CD4-positive, alpha-beta memory T cell (primary cell): ENCODE data around the gene USP24. TPM values are rescaled to one million over a fixed set of nuclear protein-coding genes. Genes with fewer than 3 reads are reported as not detected.

Source experiments
- CTCF ChIA-PET: fragments of 350-600 bp; sonication (Branson Sonifier 250); formaldehyde crosslinking; loops from one replicate; lab custom pipeline; 2021; ENCODE audit warnings: inconsistent platforms; ENCODE audit not compliant: partially characterized antibody; lab: Charles Lee
- POLR2A ChIA-PET: fragments of 350-600 bp; sonication (Branson Sonifier 250); formaldehyde crosslinking; loops from one replicate; lab custom pipeline; 2021; ENCODE audit not compliant: partially characterized antibody; lab: Charles Lee
- DNase-seq, 5 donors: peaks; one replicate each; pipeline versions ENCODE4 v3.0.0 to v3.0.0-alpha.2; 2020 to 2022; ENCODE audit warnings: mixed read lengths in 1 of 5
- H3K27ac ChIP-seq: one replicate; pipeline ENCODE4 v1.7.0; 2013; ENCODE audit warnings: low read depth, low read length
- H3K27me3 ChIP-seq: 2 replicates; pipeline ENCODE4 v1.7.0; 2013; ENCODE audit warnings: mild to moderate bottlenecking, low read length, moderate library complexity; ENCODE audit not compliant: insufficient read depth
- H3K36me3 ChIP-seq: 2 replicates; pipeline ENCODE4 v1.7.0; 2013; ENCODE audit warnings: mild to moderate bottlenecking, low read length, moderate library complexity; ENCODE audit not compliant: insufficient read depth
- H3K4me1 ChIP-seq: 2 replicates; pipeline ENCODE4 v1.7.0; 2013; ENCODE audit warnings: mild to moderate bottlenecking, low read length, moderate library complexity; ENCODE audit not compliant: insufficient read depth
- H3K4me3 ChIP-seq, 2 donors: one replicate each; pipeline ENCODE4 v1.7.0; 2013; ENCODE audit warnings: low read length in 2 of 2, mild to moderate bottlenecking in 1 of 2
- H3K9me3 ChIP-seq, 2 donors: one replicate each; pipeline ENCODE4 v1.7.0; 2013; ENCODE audit warnings: low read length in 2 of 2, control low read depth in 1 of 2; ENCODE audit not compliant: control insufficient read depth in 1 of 2
- H3K27ac Mint-ChIP-seq, 7 donors: one replicate each; pipeline ENCODE4 v1.8.0; 2020 to 2021; ENCODE audit warnings: mixed read lengths in 7 of 7, mild to moderate bottlenecking in 6 of 7, inconsistent platforms in 3 of 7, moderate library complexity in 3 of 7
- H3K27me3 Mint-ChIP-seq, 2 donors: one replicate each; pipeline ENCODE4 v1.8.0; 2020 to 2021; ENCODE audit warnings: mixed read lengths in 2 of 2
- H3K36me3 Mint-ChIP-seq, 2 donors: one replicate each; pipeline ENCODE4 v1.8.0; 2020 to 2021; ENCODE audit warnings: mixed read lengths in 2 of 2, inconsistent platforms in 1 of 2, mild to moderate bottlenecking in 1 of 2
- H3K4me1 Mint-ChIP-seq, 4 donors: one replicate each; pipeline ENCODE4 v1.8.0; 2020 to 2021; ENCODE audit warnings: mixed read lengths in 4 of 4, mild to moderate bottlenecking in 1 of 4
- H3K4me3 Mint-ChIP-seq, 8 donors: one replicate each; pipeline ENCODE4 v1.8.0; 2020 to 2021; ENCODE audit warnings: mixed read lengths in 8 of 8, mild to moderate bottlenecking in 7 of 8, moderate library complexity in 6 of 8, inconsistent platforms in 3 of 8
- H3K9me3 Mint-ChIP-seq, 8 donors: one replicate each; pipeline ENCODE4 v1.8.0; 2020 to 2021; ENCODE audit warnings: mixed read lengths in 8 of 8, mild to moderate bottlenecking in 5 of 8, inconsistent platforms in 3 of 8, moderate library complexity in 1 of 8
- intact Hi-C: fragments of 100-400 bp; cut with micrococcal nuclease; formaldehyde crosslinking; loops from one replicate; pipeline ENCODE4 v1.15.1; 2023
- polyA plus RNA-seq, 2 donors: library from polyadenylated mRNA; unstranded; fragments of 300-500 nt; fragmentation: Illumina TruSeq; gene quantifications; one replicate each; pipeline ENCODE4 v1.2.3, GENCODE V29; 2021
- total RNA-seq, 2 experiments: library from RNA; stranded (reverse); gene quantifications; one replicate each; pipeline ENCODE4 v1.2.3, GENCODE V29; 2021

Gene USP24
- total and polyA plus RNA-seq, 4 experiments from 2014 or later = 1.6 to 74.2 (median 42.1) TPM

DNA sequence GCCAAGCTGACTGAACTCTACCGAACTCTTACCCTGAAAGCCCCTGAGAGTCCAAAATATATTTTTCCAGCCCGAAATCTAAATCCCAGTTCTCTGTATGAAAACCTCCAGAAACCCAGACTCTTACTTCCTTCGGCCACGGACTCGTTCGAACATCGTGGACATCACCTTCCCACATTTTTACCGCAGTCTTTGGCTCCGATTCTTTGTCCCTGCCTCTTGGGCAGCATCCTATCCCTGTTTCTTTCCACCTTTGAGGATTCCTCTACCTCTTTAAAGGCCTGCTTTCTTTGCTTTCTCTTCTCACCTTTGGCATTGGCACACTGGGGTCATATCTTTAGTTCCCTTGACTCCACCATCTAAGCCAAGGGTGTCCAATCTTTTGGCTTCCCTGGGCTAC is 932 bp upstream of the USP24 start:
- peaks cover 0 to 2% (median 0%) of the 10 kb centered on the region in 8 donors for H3K9me3 Mint-ChIP-seq
- Histone ChIP-seq H3K27me3 (no peaks in the 10 kb centered on the region), H3K4me1 (peaks cover 59% of the 10 kb centered on the region), H3K4me3 (peak overlapping the region; percentile 30 to 81), H3K27ac (peak overlapping the region; percentile 87), H3K36me3 (no peaks in the 10 kb centered on the region), H3K9me3 (no peaks in the 10 kb centered on the region)
- peak overlapping the region; percentile 88 to 98 (median 93) for H3K4me3 Mint-ChIP-seq
- peaks cover 42 to 65% (median 55%) of the 10 kb centered on the region in 4 donors for H3K4me1 Mint-ChIP-seq
- ChIA-PET CTCF (interaction anchor here (1.5 kb wide), 1 partner anchor 13 kb away, joined by 3 read pairs; no protein-coding TSS in a partner anchor), POLR2A (interaction anchor here (1.0 to 3.1 kb wide), 5 partner anchors 19 to 66 kb away, joined by 3 to 13 read pairs (median 4); no protein-coding TSS in a partner anchor)
- intact Hi-C loops = no loop called here
- peaks cover 0 to 14% of the 10 kb centered on the region in 2 donors for H3K36me3 Mint-ChIP-seq
- DNase-seq = no peak
- H3K27me3 Mint-ChIP-seq = no peaks in the 10 kb centered on the region
- H3K27ac Mint-ChIP-seq = peak overlapping the region; percentile 95 to 100 (median 98)

DNA sequence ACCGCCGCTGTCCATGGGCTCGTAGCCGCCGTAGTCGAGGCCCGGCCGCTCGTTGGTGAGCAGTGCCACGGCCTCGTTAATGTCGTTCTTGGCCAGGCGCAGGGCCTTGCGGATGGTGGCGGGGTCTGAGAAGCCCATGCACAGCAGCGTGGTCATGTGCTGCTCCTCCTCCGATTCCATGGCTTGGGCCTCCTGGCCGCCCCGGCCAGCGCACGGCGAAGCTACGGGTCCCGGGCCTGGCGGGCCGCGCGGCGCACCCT is 300 bp downstream of the USP24 start:
- CTCF ChIA-PET = no interaction called here
- peak overlapping the region; percentile 35 to 94 (median 65) for H3K4me3 Mint-ChIP-seq

DNA sequence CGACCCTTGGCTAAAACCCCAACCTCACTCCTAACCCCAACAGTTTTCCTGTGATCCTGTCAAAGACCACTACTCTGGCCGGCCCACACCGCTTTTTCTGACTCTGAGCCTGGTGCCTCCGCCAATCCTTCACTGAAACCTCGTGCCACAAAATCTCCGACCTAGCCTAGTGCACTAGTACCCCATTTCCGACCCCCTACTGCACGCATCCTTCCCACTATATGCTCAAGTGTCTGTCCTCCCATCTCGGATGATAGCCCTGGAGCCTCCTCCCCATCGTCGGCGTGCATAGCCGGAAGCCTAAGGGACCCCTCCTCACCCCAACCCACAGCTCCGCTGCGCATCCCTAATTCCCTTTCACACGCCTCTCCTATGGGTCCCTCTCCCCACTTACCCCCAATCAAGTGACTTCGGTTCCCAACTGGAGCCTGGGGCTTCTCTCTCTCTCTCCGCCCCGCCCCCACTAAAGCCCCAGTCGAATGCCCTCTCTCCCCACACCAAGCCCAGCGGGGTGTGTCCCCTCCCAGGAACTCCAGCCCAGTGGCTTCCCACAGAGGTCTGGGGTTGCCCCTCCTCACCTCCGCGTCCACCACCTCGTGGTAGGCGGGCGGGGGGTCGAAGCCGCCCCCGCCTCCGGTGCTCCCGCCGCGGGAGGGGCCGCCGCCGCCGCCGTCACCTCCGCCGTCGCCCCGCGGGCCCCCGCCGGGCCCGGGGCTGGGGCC is 791 bp downstream of the USP24 start:
- Mint-ChIP-seq H3K27me3 (no peaks in the 10 kb centered on the region), H3K4me3 (peak overlapping the region; percentile 88 to 97 (median 94)), H3K27ac (peak overlapping the region; percentile 86 to 98 (median 93)), H3K9me3 (peaks cover 0 to 2% (median 0%) of the 10 kb centered on the region in 8 donors), H3K4me1 (peaks cover 52 to 82% (median 71%) of the 10 kb centered on the region in 4 donors), H3K36me3 (peaks cover 0 to 14% of the 10 kb centered on the region in 2 donors)
- Histone ChIP-seq H3K9me3 (no peaks in the 10 kb centered on the region), H3K27ac (peak overlapping the region; percentile 87), H3K4me1 (peaks cover 77% of the 10 kb centered on the region), H3K27me3 (no peaks in the 10 kb centered on the region), H3K4me3 (peak overlapping the region; percentile 80 to 81), H3K36me3 (no peaks in the 10 kb centered on the region)
- intact Hi-C loops = loop anchor here (2.0 to 5.0 kb wide), 2 partner anchors 52 to 74 kb away; no protein-coding TSS in a partner anchor
- POLR2A ChIA-PET = interaction anchor here (0.8 to 3.4 kb wide), 10 partner anchors 10 to 63 kb away, joined by 3 to 27 read pairs (median 4); no protein-coding TSS in a partner anchor
- peak in 2 of 5 donors; percentile 21 to 63 for DNase-seq
- CTCF ChIA-PET = interaction anchor here (0.9 kb wide), 1 partner anchor 66 kb away, joined by 3 read pairs; no protein-coding TSS in a partner anchor

More for the DNA sequence above, 300 bp downstream of the USP24 start:
- peaks cover 72% of the 10 kb centered on the region for H3K4me1 ChIP-seq
- DNase-seq = peak in 1 of 5 donors; percentile 57
- Mint-ChIP-seq H3K27ac (peak overlapping the region in 4 of 7 donors; percentile 47 to 98 (median 58)), H3K4me1 (peaks cover 50 to 77% (median 67%) of the 10 kb centered on the region in 4 donors), H3K36me3 (peaks cover 0 to 14% of the 10 kb centered on the region in 2 donors), H3K27me3 (no peaks in the 10 kb centered on the region), H3K9me3 (peaks cover 0 to 2% (median 0%) of the 10 kb centered on the region in 8 donors)
- H3K27ac ChIP-seq = peak overlapping the region; percentile 87
- intact Hi-C loops = loop anchor here (1.0 to 5.0 kb wide), 3 partner anchors 53 to 74 kb away; no protein-coding TSS in a partner anchor
- H3K4me3 ChIP-seq = peak overlapping the region in 1 of 2 donors; percentile 81
- H3K9me3 ChIP-seq = no peaks in the 10 kb centered on the region
- POLR2A ChIA-PET = interaction anchor here (0.9 to 3.4 kb wide), 9 partner anchors 11 to 63 kb away, joined by 3 to 27 read pairs (median 4); no protein-coding TSS in a partner anchor
- H3K36me3 ChIP-seq = no peaks in the 10 kb centered on the region
- H3K27me3 ChIP-seq = no peaks in the 10 kb centered on the region

DNA sequence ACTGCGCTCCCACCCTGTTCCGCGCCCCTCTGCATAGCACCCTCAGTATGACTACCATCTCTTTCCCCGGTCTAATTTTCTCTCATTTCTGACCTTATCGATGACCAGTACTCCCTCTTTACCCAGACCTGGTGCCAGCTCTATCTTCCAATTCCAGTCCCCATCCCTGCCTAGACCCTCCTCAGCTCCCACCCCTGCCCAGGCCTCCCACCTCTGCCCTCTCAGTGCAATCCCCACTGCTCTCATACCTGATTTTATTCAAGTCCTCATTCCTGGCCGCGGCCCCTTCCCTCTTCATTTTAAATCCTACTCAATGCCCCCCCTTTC is 1.3 kb downstream of the USP24 start:
- ChIA-PET CTCF (interaction anchor here (0.8 to 1.8 kb wide), 5 partner anchors 18 to 70 kb away, joined by 3 to 5 read pairs (median 3); no protein-coding TSS in a partner anchor), POLR2A (interaction anchor here (0.8 to 3.4 kb wide), 4 partner anchors 10 to 64 kb away, joined by 4 to 27 read pairs (median 10); no protein-coding TSS in a partner anchor)
- H3K36me3 Mint-ChIP-seq = peaks cover 0 to 14% of the 10 kb centered on the region in 2 donors
- H3K4me3 Mint-ChIP-seq = peak overlapping the region; percentile 87 to 97 (median 94)
- peak overlapping the region; percentile 86 to 98 (median 93) for H3K27ac Mint-ChIP-seq
- Histone ChIP-seq H3K27ac (peak overlapping the region; percentile 87), H3K9me3 (no peaks in the 10 kb centered on the region), H3K4me3 (peak overlapping the region; percentile 80 to 81), H3K4me1 (peaks cover 82% of the 10 kb centered on the region), H3K36me3 (no peaks in the 10 kb centered on the region), H3K27me3 (no peaks in the 10 kb centered on the region)
- DNase-seq = peak in 1 of 5 donors; percentile 42
- peaks cover 55 to 82% (median 75%) of the 10 kb centered on the region in 4 donors for H3K4me1 Mint-ChIP-seq
- peaks cover 0 to 2% (median 0%) of the 10 kb centered on the region in 8 donors for H3K9me3 Mint-ChIP-seq
- intact Hi-C loops = loop anchor here (2.0 to 5.0 kb wide), 2 partner anchors 52 to 73 kb away; no protein-coding TSS in a partner anchor
- H3K27me3 Mint-ChIP-seq = no peaks in the 10 kb centered on the region

DNA sequence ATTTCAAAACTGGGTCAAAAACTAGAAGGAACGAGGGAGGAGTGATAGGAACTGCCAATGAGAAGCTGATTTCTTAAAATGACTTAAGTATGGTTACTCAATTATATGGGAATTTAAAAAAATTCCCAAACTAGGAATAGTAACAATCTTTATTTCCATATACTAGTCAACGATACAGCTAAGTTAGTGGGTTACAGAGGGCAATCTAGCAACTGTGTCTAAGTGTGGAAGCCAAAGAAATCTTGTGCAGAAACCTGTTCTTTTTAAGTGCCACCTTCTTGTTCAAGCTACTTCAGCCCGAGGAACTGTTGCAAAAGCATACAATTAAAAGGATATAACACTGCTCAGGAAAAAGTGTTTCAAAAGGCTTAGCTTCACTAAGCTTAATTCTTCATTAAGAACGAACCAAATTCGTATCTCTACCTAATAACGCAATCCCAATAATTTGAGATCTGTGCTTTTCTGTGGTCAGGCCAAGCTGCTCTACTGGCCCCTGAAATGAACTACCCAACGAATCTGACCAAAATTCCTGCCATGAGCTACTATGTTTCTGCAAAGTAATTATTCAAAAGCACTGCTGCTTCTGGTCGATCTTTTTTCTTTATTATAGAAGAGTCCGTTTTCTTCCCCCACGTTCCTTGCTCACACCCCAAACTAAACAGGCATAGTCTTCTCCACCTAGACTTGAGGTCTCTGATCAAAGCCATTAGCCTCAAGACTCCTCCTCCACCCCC is 1.8 kb downstream of the USP24 start:
- peak in 1 of 5 donors; percentile 51 for DNase-seq
- Histone ChIP-seq H3K27me3 (no peaks in the 10 kb centered on the region), H3K27ac (peak overlapping the region; percentile 87), H3K4me3 (peak overlapping the region; percentile 80 to 81), H3K4me1 (peaks cover 81% of the 10 kb centered on the region), H3K9me3 (no peaks in the 10 kb centered on the region), H3K36me3 (no peaks in the 10 kb centered on the region)
- intact Hi-C loops = loop anchor here (5.0 kb wide), 1 partner anchor 51 kb away; no protein-coding TSS in a partner anchor
- POLR2A ChIA-PET = interaction anchor here (0.8 to 3.4 kb wide), 7 partner anchors 9 to 71 kb away, joined by 3 to 27 read pairs (median 4); no protein-coding TSS in a partner anchor
- H3K4me1 Mint-ChIP-seq = peaks cover 54 to 82% (median 74%) of the 10 kb centered on the region in 4 donors
- H3K4me3 Mint-ChIP-seq = peak overlapping the region; percentile 87 to 97 (median 94)
- peaks cover 0 to 14% of the 10 kb centered on the region in 2 donors for H3K36me3 Mint-ChIP-seq
- H3K9me3 Mint-ChIP-seq = peaks cover 0 to 2% (median 0%) of the 10 kb centered on the region in 8 donors
- H3K27me3 Mint-ChIP-seq = no peaks in the 10 kb centered on the region
- H3K27ac Mint-ChIP-seq = peak overlapping the region; percentile 89 to 98 (median 93)
- CTCF ChIA-PET = interaction anchor here (0.8 to 1.8 kb wide), 8 partner anchors 19 to 70 kb away, joined by 3 to 5 read pairs (median 3); no protein-coding TSS in a partner anchor

DNA sequence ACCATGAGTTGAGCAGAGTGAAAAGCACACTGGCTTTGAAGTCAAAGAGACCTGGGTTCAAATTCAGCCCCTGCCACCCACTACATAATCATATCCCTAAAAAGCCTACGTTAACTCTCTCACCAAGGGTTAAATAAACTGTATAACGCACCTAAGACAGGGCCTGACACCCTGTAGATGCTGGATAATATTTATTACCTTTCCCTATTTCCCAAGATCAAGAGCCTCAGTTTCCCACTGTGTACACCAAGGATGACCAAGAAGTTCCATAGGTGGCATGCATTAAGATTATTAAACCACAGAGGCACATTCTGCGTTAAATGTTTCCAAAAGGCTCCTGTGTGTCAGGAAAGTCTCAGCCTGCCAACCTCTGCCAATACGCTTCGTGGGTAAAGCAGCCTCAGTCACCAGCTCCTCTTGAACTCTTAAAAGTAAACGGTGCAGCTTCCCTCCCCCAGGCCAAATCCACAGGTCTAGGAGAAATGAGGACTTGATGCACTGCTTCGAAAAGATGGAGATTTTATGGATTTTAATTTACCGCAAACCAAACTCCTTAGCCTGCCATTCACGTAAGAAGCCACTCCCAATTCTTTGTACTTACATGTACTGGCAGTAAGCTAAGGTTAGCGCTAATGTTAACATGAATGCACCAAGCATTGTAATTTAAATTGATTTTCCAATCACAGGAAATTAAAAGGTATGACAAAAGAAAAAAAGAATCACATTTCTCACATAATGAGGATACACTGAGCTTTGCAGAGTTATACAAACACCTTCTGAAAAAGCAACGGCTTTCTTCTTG is 2.6 kb downstream of the USP24 start:
- Mint-ChIP-seq H3K27ac (peak overlapping the region; percentile 89 to 98 (median 91)), H3K4me1 (peaks cover 52 to 80% (median 72%) of the 10 kb centered on the region in 4 donors), H3K9me3 (no peaks in the 10 kb centered on the region), H3K27me3 (no peaks in the 10 kb centered on the region), H3K4me3 (peak overlapping the region; percentile 87 to 97 (median 94)), H3K36me3 (peaks cover 0 to 14% of the 10 kb centered on the region in 2 donors)
- CTCF ChIA-PET = interaction anchor here (0.6 to 1.8 kb wide), 7 partner anchors 17 to 65 kb away, joined by 3 to 5 read pairs (median 3); no protein-coding TSS in a partner anchor
- Histone ChIP-seq H3K27me3 (no peaks in the 10 kb centered on the region), H3K4me1 (peaks cover 80% of the 10 kb centered on the region), H3K36me3 (no peaks in the 10 kb centered on the region), H3K27ac (peak overlapping the region; percentile 87), H3K4me3 (peak overlapping the region; percentile 80 to 81), H3K9me3 (no peaks in the 10 kb centered on the region)
- POLR2A ChIA-PET = interaction anchor here (1.1 to 3.4 kb wide), 6 partner anchors 8 to 71 kb away, joined by 3 to 27 read pairs (median 4); no protein-coding TSS in a partner anchor
- no peak for DNase-seq
- intact Hi-C loops = loop anchor here (5.0 kb wide), 1 partner anchor 50 kb away; no protein-coding TSS in a partner anchor
